Chondrocyte (in vitro differentiated cells): ENCODE data around the gene IQCK. TPM values are rescaled to one million over a fixed set of nuclear protein-coding genes. Genes with fewer than 3 reads are reported as not detected.

Experiments used
- DNase-seq: peaks from one replicate; pipeline ENCODE4 v3.0.0; 2021; ENCODE audit warnings: mixed read lengths, low spot score
- H3K27ac Mint-ChIP-seq: one replicate; pipeline ENCODE4 v1.8.0; 2021; ENCODE audit warnings: mild to moderate bottlenecking, moderate library complexity, mixed read lengths; ENCODE audit not compliant: unreplicated experiment
- H3K27me3 Mint-ChIP-seq: 2 replicates; pipeline ENCODE4 v1.8.0; 2021; ENCODE audit warnings: low read depth, mixed read lengths
- H3K36me3 Mint-ChIP-seq: 2 replicates; pipeline ENCODE4 v1.8.0; 2021; ENCODE audit warnings: low read depth, mixed read lengths
- H3K4me1 Mint-ChIP-seq: 2 replicates; pipeline ENCODE4 v1.8.0; 2021; ENCODE audit warnings: low read depth, mild to moderate bottlenecking, mixed read lengths
- H3K4me3 Mint-ChIP-seq: one replicate; pipeline ENCODE4 v1.8.0; 2021; ENCODE audit warnings: mild to moderate bottlenecking, moderate library complexity, mixed read lengths; ENCODE audit not compliant: unreplicated experiment
- H3K9me3 Mint-ChIP-seq: 2 replicates; pipeline ENCODE4 v1.8.0; 2021; ENCODE audit warnings: low read depth, mixed read lengths
- total RNA-seq: library from RNA; stranded (reverse); gene quantifications from 3 replicates; pipeline ENCODE4 v1.2.1, GENCODE V29; 2021
- TF ChIP-seq, protein P1 (sequence below): fragments of 200-600 bp; sonication (generic); IDR thresholded peaks from 2 replicates; pipeline ENCODE4 v1.5.0; 2021; ENCODE audit warnings: antibody characterized with exemption, mild to moderate bottlenecking, moderate library complexity

The IQCK gene
- total RNA-seq, 1 donor from 2014 or later: 3.8 TPM

- DNase-seq: no peak
- H3K4me3 Mint-ChIP-seq: no peak overlapping the region
- H3K36me3 Mint-ChIP-seq: peaks cover 1% of the 10 kb centered on the region
- TF ChIP-seq, protein P1, sequence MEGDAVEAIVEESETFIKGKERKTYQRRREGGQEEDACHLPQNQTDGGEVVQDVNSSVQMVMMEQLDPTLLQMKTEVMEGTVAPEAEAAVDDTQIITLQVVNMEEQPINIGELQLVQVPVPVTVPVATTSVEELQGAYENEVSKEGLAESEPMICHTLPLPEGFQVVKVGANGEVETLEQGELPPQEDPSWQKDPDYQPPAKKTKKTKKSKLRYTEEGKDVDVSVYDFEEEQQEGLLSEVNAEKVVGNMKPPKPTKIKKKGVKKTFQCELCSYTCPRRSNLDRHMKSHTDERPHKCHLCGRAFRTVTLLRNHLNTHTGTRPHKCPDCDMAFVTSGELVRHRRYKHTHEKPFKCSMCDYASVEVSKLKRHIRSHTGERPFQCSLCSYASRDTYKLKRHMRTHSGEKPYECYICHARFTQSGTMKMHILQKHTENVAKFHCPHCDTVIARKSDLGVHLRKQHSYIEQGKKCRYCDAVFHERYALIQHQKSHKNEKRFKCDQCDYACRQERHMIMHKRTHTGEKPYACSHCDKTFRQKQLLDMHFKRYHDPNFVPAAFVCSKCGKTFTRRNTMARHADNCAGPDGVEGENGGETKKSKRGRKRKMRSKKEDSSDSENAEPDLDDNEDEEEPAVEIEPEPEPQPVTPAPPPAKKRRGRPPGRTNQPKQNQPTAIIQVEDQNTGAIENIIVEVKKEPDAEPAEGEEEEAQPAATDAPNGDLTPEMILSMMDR: no peak
- H3K27me3 Mint-ChIP-seq: no peaks in the 10 kb centered on the region
- H3K27ac Mint-ChIP-seq: no peak overlapping the region
- no peaks in the 10 kb centered on the region for H3K4me1 Mint-ChIP-seq
- peaks cover 11% of the 10 kb centered on the region for H3K9me3 Mint-ChIP-seq
Measured at GRCh38 chr16:19805459-19806162, 87.5 kb downstream of the IQCK start.

DNA sequence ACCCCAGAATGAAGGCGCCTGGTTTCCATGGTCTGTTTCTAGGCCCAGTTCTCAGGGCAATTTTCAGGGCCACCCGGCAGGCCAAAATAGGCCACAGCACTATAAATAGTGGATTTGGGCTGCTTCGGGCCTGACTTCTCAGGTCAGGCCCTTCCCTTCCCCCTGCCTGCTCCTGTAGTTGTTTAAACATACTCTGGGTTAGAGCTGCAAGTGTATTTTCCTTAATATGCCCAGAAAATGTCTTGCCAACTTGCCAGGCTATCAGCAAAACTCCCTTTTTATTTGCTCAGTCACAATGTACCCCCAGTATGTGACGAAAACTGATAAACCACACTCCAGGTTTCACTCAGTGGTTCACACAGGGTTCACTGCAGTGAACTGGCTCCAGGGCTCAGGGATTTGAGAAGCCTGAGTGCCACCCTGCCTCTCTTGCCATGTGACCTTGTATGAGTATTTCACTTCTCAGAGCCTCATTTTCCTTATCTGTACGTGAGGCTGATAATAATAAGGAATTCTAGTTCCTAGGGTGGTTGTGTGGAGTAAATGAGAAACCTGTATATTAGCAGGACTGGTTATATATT, 90.1 kb downstream of the IQCK start:
- TF ChIP-seq, protein P1: no peak
- no peak overlapping the region for H3K27ac Mint-ChIP-seq
- peaks cover 4% of the 10 kb centered on the region for H3K36me3 Mint-ChIP-seq
- H3K4me1 Mint-ChIP-seq: peaks cover 4% of the 10 kb centered on the region
- peaks cover 17% of the 10 kb centered on the region for H3K9me3 Mint-ChIP-seq
- no peak overlapping the region for H3K4me3 Mint-ChIP-seq
- H3K27me3 Mint-ChIP-seq: no peaks in the 10 kb centered on the region
- DNase-seq: no peak

DNA sequence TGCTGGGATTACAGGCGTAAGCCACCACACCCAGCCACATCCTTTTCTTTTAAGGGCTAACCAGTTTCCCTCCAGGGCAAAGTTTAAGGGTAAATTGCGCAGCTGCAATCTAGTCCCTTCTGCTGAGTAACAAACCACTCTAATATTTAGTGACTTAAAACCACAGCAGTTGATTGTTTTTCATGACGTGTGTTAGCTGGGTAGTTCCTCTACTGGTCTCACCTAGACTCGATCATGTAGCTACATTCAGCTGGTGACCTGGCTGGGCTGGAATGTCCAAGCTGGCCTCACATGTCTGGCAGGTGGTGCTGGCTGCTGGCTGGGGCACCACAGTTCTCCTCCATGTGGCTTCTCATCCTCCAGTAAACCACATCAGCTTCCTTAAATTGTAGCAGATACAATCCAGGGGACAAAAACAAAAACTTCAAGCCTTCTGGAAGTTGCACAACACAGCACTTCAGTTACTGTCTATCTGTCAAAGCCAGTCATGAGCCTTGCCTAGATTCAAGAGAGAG, 91.1 kb downstream of the IQCK start:
- DNase-seq: no peak
- peaks cover 21% of the 10 kb centered on the region for H3K9me3 Mint-ChIP-seq
- no peak overlapping the region for H3K4me3 Mint-ChIP-seq
- H3K27me3 Mint-ChIP-seq: no peaks in the 10 kb centered on the region
- TF ChIP-seq, protein P1: no peak
- peaks cover 5% of the 10 kb centered on the region for H3K36me3 Mint-ChIP-seq
- H3K4me1 Mint-ChIP-seq: peaks cover 4% of the 10 kb centered on the region
- no peak overlapping the region for H3K27ac Mint-ChIP-seq

GRCh38 chr16:19809693-19810092, 91.6 kb downstream of the IQCK start:
- DNase-seq: no peak
- no peak overlapping the region for H3K27ac Mint-ChIP-seq
- TF ChIP-seq, protein P1: no peak
- H3K27me3 Mint-ChIP-seq: no peaks in the 10 kb centered on the region
- H3K9me3 Mint-ChIP-seq: peaks cover 21% of the 10 kb centered on the region
- H3K36me3 Mint-ChIP-seq: peaks cover 5% of the 10 kb centered on the region
- H3K4me1 Mint-ChIP-seq: peaks cover 4% of the 10 kb centered on the region
- H3K4me3 Mint-ChIP-seq: no peak overlapping the region

DNA sequence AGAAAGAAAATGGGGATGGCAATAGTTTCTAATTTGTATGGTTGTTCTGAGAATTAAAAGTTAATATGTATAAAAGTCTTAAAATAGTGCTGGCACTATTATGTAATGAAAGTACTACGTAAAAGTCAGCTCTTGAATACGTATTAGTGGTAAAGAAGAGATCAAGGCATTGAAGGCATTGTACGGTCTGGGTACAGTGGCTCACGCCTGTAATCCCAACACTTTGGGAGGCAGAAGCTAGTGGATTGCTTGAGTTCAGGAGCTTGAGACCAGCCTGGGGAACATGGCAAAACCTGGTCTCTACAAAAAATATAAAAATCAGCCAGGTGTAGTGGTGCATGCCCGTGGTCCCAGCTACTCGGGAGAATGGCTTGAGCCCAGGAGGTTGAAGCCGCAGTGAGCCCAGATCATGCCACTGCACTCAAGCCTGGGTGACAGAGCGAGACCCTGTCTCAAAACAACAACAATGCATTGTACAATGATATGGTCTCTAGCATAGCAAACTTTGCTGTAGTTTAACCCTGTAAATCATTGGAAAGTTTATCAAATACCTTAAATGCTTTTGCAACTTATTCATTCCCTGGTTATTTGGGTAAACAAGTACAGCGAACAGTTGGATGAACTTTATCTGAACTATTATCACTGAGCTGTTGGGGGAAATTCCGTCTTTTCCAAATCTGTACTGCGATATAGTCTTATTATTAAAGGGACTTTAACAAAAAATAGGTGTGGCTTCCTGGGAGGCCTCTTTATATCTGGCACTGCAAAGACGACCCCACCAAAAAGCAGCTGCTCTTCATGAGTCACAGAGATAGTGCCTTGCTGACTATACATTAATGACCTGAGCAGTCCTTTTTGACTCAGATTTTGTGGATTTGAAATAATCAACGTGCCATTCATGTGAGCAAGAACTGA, 93.0 kb downstream of the IQCK start:
- DNase-seq: no peak
- no peak overlapping the region for H3K27ac Mint-ChIP-seq
- H3K9me3 Mint-ChIP-seq: peaks cover 11% of the 10 kb centered on the region
- TF ChIP-seq, protein P1: no peak
- peaks cover 3% of the 10 kb centered on the region for H3K36me3 Mint-ChIP-seq
- peaks cover 6% of the 10 kb centered on the region for H3K4me1 Mint-ChIP-seq
- no peaks in the 10 kb centered on the region for H3K27me3 Mint-ChIP-seq
- H3K4me3 Mint-ChIP-seq: no peak overlapping the region
